Stimulated activated memory B cell treated with anti-CD40 and anti-IgM and Interleukin-4, amounts not matched to agents 10 μg/mL and 1 μg/mL and 100 μg/mL, for 72 hours (primary cell): ENCODE data around the gene RAPGEF1.

ENCODE experiments used
- ATAC-seq: fragments of 150-1000 bp; cut with Tn5 transposase; 2 replicates; pipeline ENCODE4 v1.10.0; 2021
- H3K27ac Mint-ChIP-seq: one replicate; pipeline ENCODE4 v1.8.0; 2022; ENCODE audit warnings: mild to moderate bottlenecking, mixed read lengths
- H3K27me3 Mint-ChIP-seq: one replicate; pipeline ENCODE4 v1.8.0; 2022; ENCODE audit warnings: mixed read lengths
- H3K36me3 Mint-ChIP-seq: one replicate; pipeline ENCODE4 v1.8.0; 2022; ENCODE audit warnings: mixed read lengths
- H3K4me1 Mint-ChIP-seq: one replicate; pipeline ENCODE4 v1.8.0; 2022; ENCODE audit warnings: mixed read lengths
- H3K4me3 Mint-ChIP-seq: one replicate; pipeline ENCODE4 v1.8.0; 2022; ENCODE audit warnings: mild to moderate bottlenecking, moderate library complexity, mixed read lengths
- H3K9me3 Mint-ChIP-seq: one replicate; pipeline ENCODE4 v1.8.0; 2022; ENCODE audit warnings: mixed read lengths

Gene RAPGEF1

GRCh38 chr9:131582056-131582455 lies 157.8 kb downstream of the RAPGEF1 start:
- Mint-ChIP-seq H3K4me3 (no peak overlapping the region), H3K27me3 (no peaks in the 10 kb centered on the region), H3K4me1 (peaks cover 65% of the 10 kb centered on the region), H3K36me3 (peaks cover 95% of the 10 kb centered on the region), H3K27ac (no peak overlapping the region), H3K9me3 (no peaks in the 10 kb centered on the region)
- no peak for ATAC-seq

GRCh38 chr9:131580358-131580757 lies 159.5 kb downstream of the RAPGEF1 start:
- Mint-ChIP-seq H3K27me3 (no peaks in the 10 kb centered on the region), H3K4me1 (peaks cover 48% of the 10 kb centered on the region), H3K27ac (peak overlapping the region; percentile 84), H3K4me3 (no peak overlapping the region), H3K9me3 (no peaks in the 10 kb centered on the region), H3K36me3 (peaks cover 87% of the 10 kb centered on the region)
- ATAC-seq: no peak

GRCh38 chr9:131579789-131580211 lies 160.1 kb downstream of the RAPGEF1 start:
- peaks cover 45% of the 10 kb centered on the region for H3K4me1 Mint-ChIP-seq
- H3K36me3 Mint-ChIP-seq: peaks cover 84% of the 10 kb centered on the region

GRCh38 chr9:131578731-131579504 lies 161.0 kb downstream of the RAPGEF1 start:
- H3K4me1 Mint-ChIP-seq: peaks cover 45% of the 10 kb centered on the region
- no peaks in the 10 kb centered on the region for H3K27me3 Mint-ChIP-seq
- H3K4me3 Mint-ChIP-seq: peak overlapping the region; percentile 15
- H3K36me3 Mint-ChIP-seq: peaks cover 88% of the 10 kb centered on the region
- peak; percentile 90 for ATAC-seq
- H3K9me3 Mint-ChIP-seq: no peaks in the 10 kb centered on the region
- peak overlapping the region; percentile 84 for H3K27ac Mint-ChIP-seq

More at GRCh38 chr9:131579789-131580211, 160.1 kb downstream of the RAPGEF1 start:
- no peaks in the 10 kb centered on the region for H3K9me3 Mint-ChIP-seq
- peak overlapping the region; percentile 15 for H3K4me3 Mint-ChIP-seq
- peak overlapping the region; percentile 84 for H3K27ac Mint-ChIP-seq
- no peak for ATAC-seq
- H3K27me3 Mint-ChIP-seq: no peaks in the 10 kb centered on the region

GRCh38 chr9:131578021-131578420 lies 161.9 kb downstream of the RAPGEF1 start:
- peaks cover 83% of the 10 kb centered on the region for H3K36me3 Mint-ChIP-seq
- no peaks in the 10 kb centered on the region for H3K27me3 Mint-ChIP-seq
- peak overlapping the region; percentile 84 for H3K27ac Mint-ChIP-seq
- peak overlapping the region; percentile 45 for H3K4me3 Mint-ChIP-seq
- H3K9me3 Mint-ChIP-seq: no peaks in the 10 kb centered on the region
- no peak for ATAC-seq
- peaks cover 38% of the 10 kb centered on the region for H3K4me1 Mint-ChIP-seq

GRCh38 chr9:131577005-131578000 lies 162.6 kb downstream of the RAPGEF1 start:
- ATAC-seq: no peak
- H3K9me3 Mint-ChIP-seq: no peaks in the 10 kb centered on the region
- no peak overlapping the region for H3K4me3 Mint-ChIP-seq
- no peaks in the 10 kb centered on the region for H3K27me3 Mint-ChIP-seq
- H3K36me3 Mint-ChIP-seq: peaks cover 83% of the 10 kb centered on the region
- H3K27ac Mint-ChIP-seq: peak overlapping the region; percentile 84
- peaks cover 38% of the 10 kb centered on the region for H3K4me1 Mint-ChIP-seq

GRCh38 chr9:131575946-131576853 lies 163.7 kb downstream of the RAPGEF1 start:
- H3K4me1 Mint-ChIP-seq: peaks cover 38% of the 10 kb centered on the region
- H3K4me3 Mint-ChIP-seq: no peak overlapping the region
- H3K27ac Mint-ChIP-seq: peak overlapping the region; percentile 10
- peaks cover 80% of the 10 kb centered on the region for H3K36me3 Mint-ChIP-seq
- no peaks in the 10 kb centered on the region for H3K9me3 Mint-ChIP-seq
- no peaks in the 10 kb centered on the region for H3K27me3 Mint-ChIP-seq
- no peak for ATAC-seq

- Mint-ChIP-seq H3K36me3 (peaks cover 80% of the 10 kb centered on the region), H3K4me3 (no peak overlapping the region), H3K4me1 (peaks cover 28% of the 10 kb centered on the region), H3K9me3 (no peaks in the 10 kb centered on the region), H3K27me3 (no peaks in the 10 kb centered on the region), H3K27ac (no peak overlapping the region)
- ATAC-seq: no peak
Observed at GRCh38 chr9:131574730-131575640, 164.9 kb downstream of the RAPGEF1 start.

GRCh38 chr9:131567910-131568309 lies 172.0 kb downstream of the RAPGEF1 start:
- Mint-ChIP-seq H3K4me3 (no peak overlapping the region), H3K27me3 (no peaks in the 10 kb centered on the region), H3K36me3 (peaks cover 50% of the 10 kb centered on the region), H3K27ac (no peak overlapping the region), H3K9me3 (no peaks in the 10 kb centered on the region), H3K4me1 (no peaks in the 10 kb centered on the region)
- no peak for ATAC-seq

GRCh38 chr9:131566158-131566557 lies 173.7 kb downstream of the RAPGEF1 start:
- ATAC-seq: no peak
- Mint-ChIP-seq H3K36me3 (peaks cover 39% of the 10 kb centered on the region), H3K9me3 (peaks cover under 1% of the 10 kb centered on the region), H3K27ac (no peak overlapping the region), H3K27me3 (no peaks in the 10 kb centered on the region), H3K4me3 (no peak overlapping the region), H3K4me1 (no peaks in the 10 kb centered on the region)

GRCh38 chr9:131565369-131565768 lies 174.5 kb downstream of the RAPGEF1 start:
- Mint-ChIP-seq H3K4me3 (no peak overlapping the region), H3K27me3 (no peaks in the 10 kb centered on the region), H3K9me3 (peaks cover 5% of the 10 kb centered on the region), H3K36me3 (peaks cover 31% of the 10 kb centered on the region), H3K4me1 (no peaks in the 10 kb centered on the region), H3K27ac (no peak overlapping the region)
- ATAC-seq: no peak

GRCh38 chr9:131562032-131562959 lies 177.6 kb downstream of the RAPGEF1 start:
- H3K9me3 Mint-ChIP-seq: peaks cover 5% of the 10 kb centered on the region
- no peak for ATAC-seq
- H3K4me1 Mint-ChIP-seq: no peaks in the 10 kb centered on the region
- peaks cover 6% of the 10 kb centered on the region for H3K36me3 Mint-ChIP-seq
- no peak overlapping the region for H3K27ac Mint-ChIP-seq
- no peaks in the 10 kb centered on the region for H3K27me3 Mint-ChIP-seq
- no peak overlapping the region for H3K4me3 Mint-ChIP-seq

GRCh38 chr9:131559421-131560000 lies 180.4 kb downstream of the RAPGEF1 start:
- H3K27ac Mint-ChIP-seq: no peak overlapping the region
- ATAC-seq: no peak
- no peaks in the 10 kb centered on the region for H3K4me1 Mint-ChIP-seq
- H3K9me3 Mint-ChIP-seq: peaks cover 9% of the 10 kb centered on the region
- no peak overlapping the region for H3K4me3 Mint-ChIP-seq
- peaks cover 6% of the 10 kb centered on the region for H3K36me3 Mint-ChIP-seq
- H3K27me3 Mint-ChIP-seq: peaks cover 25% of the 10 kb centered on the region
